Neural cell (in vitro differentiated cells): ENCODE data around the gene PEX6.

Source experiments
- CTCF ChIP-seq: fragments of 450-650 bp; IDR thresholded peaks from 2 replicates; pipeline ENCODE4 v1.5.1; 2014; ENCODE audit warnings: antibody characterized with exemption, mild to moderate bottlenecking, moderate library complexity; ENCODE audit not compliant: poor library complexity, severe bottlenecking
- EP300 ChIP-seq: fragments of 450-650 bp; conservative IDR thresholded peaks from 2 replicates; pipeline ENCODE4 v1.6.1; 2014; ENCODE audit warnings: antibody characterized with exemption, mild to moderate bottlenecking, moderate library complexity; ENCODE audit not compliant: poor library complexity, severe bottlenecking
- EZH2 ChIP-seq: fragments of 200-600, 300-800 bp; shearing (Covaris generic), sonication (generic); IDR thresholded peaks from 2 replicates; pipeline ENCODE4 v1.6.1; 2014; ENCODE audit warnings: antibody characterized with exemption, low read length, borderline replicate concordance, mild to moderate bottlenecking; ENCODE audit not compliant: insufficient read depth, poor library complexity, severe bottlenecking
- MXI1 ChIP-seq: fragments of 450-650 bp; conservative IDR thresholded peaks from 2 replicates; pipeline ENCODE4 v1.6.1; 2014; ENCODE audit warnings: antibody characterized with exemption, mild to moderate bottlenecking; ENCODE audit not compliant: poor library complexity, severe bottlenecking
- POLR2AphosphoS5 ChIP-seq: IDR thresholded peaks from 2 replicates; pipeline ENCODE4 v1.6.1; 2012
- REST ChIP-seq: IDR thresholded peaks from 2 replicates; pipeline ENCODE4 v1.6.1; 2012; ENCODE audit warnings: borderline replicate concordance
- TAF1 ChIP-seq: IDR thresholded peaks from 2 replicates; pipeline ENCODE4 v1.6.1; 2012; ENCODE audit warnings: low read depth

GRCh38 chr6:42923666-42924065, 55.3 kb downstream of the PEX6 start:
- TF ChIP-seq TAF1 (no peak), EP300 (no peak), EZH2 (no peak), CTCF (no peak), REST (no peak), POLR2AphosphoS5 (no peak), MXI1 (no peak)
